DOHH2 (cell line): ENCODE data around the gene ATOH7.

ENCODE experiments used
- EZH2phosphoT487 ChIP-seq: fragments of 200-600 bp; sonication (generic); IDR thresholded peaks from 2 replicates; pipeline ENCODE4 v1.6.1; 2017; ENCODE audit warnings: borderline replicate concordance, mild to moderate bottlenecking, antibody characterized with exemption, low read length, moderate library complexity, mixed read lengths
- TF ChIP-seq, protein P1 (sequence below): fragments of 200-600 bp; sonication (generic); IDR thresholded peaks from one replicate; pipeline ENCODE4 v1.5.1; 2014; ENCODE audit warnings: antibody characterized with exemption, mild to moderate bottlenecking, low read depth, low read length; ENCODE audit not compliant: poor library complexity, severe bottlenecking

DNA sequence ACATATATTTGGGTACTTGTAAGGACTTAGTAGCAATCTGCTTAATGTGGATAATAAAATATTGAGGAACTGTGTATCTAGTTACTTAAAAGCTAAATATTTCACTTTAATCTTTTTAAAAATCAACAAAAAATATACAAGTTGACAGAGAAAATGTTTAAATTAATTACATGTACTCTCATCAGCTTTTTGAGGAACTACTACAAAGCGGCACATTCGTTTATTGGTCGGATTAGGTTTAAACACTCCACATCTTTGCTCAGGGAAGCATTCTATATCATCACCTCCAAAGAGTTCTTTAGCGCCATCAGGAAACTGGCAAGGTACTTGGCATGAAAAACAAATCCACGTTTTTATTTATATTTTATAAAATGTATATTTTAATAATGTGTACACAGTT is 1.6 kb downstream of the ATOH7 start:
- TF ChIP-seq, protein P1, sequence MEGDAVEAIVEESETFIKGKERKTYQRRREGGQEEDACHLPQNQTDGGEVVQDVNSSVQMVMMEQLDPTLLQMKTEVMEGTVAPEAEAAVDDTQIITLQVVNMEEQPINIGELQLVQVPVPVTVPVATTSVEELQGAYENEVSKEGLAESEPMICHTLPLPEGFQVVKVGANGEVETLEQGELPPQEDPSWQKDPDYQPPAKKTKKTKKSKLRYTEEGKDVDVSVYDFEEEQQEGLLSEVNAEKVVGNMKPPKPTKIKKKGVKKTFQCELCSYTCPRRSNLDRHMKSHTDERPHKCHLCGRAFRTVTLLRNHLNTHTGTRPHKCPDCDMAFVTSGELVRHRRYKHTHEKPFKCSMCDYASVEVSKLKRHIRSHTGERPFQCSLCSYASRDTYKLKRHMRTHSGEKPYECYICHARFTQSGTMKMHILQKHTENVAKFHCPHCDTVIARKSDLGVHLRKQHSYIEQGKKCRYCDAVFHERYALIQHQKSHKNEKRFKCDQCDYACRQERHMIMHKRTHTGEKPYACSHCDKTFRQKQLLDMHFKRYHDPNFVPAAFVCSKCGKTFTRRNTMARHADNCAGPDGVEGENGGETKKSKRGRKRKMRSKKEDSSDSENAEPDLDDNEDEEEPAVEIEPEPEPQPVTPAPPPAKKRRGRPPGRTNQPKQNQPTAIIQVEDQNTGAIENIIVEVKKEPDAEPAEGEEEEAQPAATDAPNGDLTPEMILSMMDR, result no peak
- no peak for TF ChIP-seq EZH2phosphoT487
